Amniotic epithelial cell (primary cell): ENCODE results near the gene SSTR4.

Source experiments
- DNase-seq: peaks from one replicate; pipeline ENCODE4 v3.0.0-alpha.2; 2010; ENCODE audit warnings: low read depth

The SSTR4 gene

GRCh38 chr20:23086931-23087411 is 51.9 kb downstream of the SSTR4 start:
- no peak for DNase-seq

DNA sequence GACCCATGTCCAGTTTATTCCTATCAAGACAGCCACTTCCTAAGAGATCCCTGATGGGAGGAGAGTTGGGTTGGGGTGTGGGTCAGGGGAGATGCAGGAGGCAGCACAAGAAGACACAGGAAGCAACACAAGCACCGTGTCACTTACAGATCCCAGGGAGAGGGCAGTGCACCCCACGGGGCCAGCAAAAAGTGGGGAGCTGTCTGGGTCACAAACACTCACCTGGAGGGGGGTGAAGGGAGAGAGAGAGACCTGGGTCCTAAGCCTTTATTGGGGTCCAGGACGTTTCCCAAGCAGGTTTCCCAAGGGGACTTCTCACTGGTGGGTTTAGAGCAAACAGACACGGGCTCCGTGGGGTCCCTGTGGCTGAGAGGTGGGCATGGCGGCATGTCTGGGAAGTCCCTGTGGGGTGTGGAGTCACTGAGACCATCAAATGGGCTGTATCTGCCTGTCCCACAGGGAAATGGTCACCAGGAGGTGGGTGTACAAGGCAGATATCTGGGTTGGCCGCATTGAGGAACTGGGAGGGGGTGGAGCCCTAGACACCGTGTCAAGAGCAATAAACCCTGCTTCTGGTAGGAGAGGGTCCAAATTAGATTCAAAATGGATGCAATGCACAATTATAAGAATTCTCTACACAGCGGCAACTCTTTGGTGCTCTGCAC is 52.6 kb downstream of the SSTR4 start:
- DNase-seq, result no peak
